SU-DHL-6 (cell line): Measurements from ENCODE around the gene TTI1.

Source experiments
- H2AFZ ChIP-seq: fragments of 200-600 bp; sonication (generic); 2 replicates; pipeline ENCODE4 v1.6.1; 2014; ENCODE audit warnings: low read depth, mild to moderate bottlenecking, moderate library complexity, mixed read lengths, antibody characterized with exemption, low read length; ENCODE audit not compliant: severe bottlenecking
- H3F3A ChIP-seq: fragments of 200-600 bp; shearing (Covaris generic); 2 replicates; pipeline ENCODE4 v1.6.0; 2016; ENCODE audit warnings: antibody characterized with exemption, mild to moderate bottlenecking; ENCODE audit not compliant: insufficient read depth
- H3K27ac ChIP-seq: fragments of 200-600 bp; sonication (generic); 2 replicates; pipeline ENCODE4 v1.5.1; 2016; ENCODE audit warnings: low read depth, mild to moderate bottlenecking, low read length, moderate library complexity, mixed read lengths
- H3K27me3 ChIP-seq: fragments of 200-600 bp; sonication (generic), shearing (Covaris generic); 2 replicates; pipeline ENCODE4 v1.6.0; 2014; ENCODE audit warnings: mild to moderate bottlenecking, low read length
- H3K36me3 ChIP-seq: fragments of 200-600 bp; sonication (generic); 2 replicates; pipeline ENCODE4 v1.6.1; 2014; ENCODE audit warnings: mild to moderate bottlenecking, low read length, mixed read lengths
- H3K4me2 ChIP-seq: fragments of 300-600, 200-600 bp; shearing (Covaris generic), sonication (generic); 2 replicates; pipeline ENCODE4 v1.6.0; 2014; ENCODE audit warnings: low read length, low read depth, mild to moderate bottlenecking; ENCODE audit not compliant: poor library complexity, severe bottlenecking
- H3K4me3 ChIP-seq: fragments of 200-600 bp; sonication (generic); 2 replicates; pipeline ENCODE4 v1.5.1; 2014; ENCODE audit warnings: antibody characterized with exemption, low read length, mild to moderate bottlenecking, mixed read lengths; ENCODE audit not compliant: insufficient read depth, poor library complexity, severe bottlenecking
- H3K79me2 ChIP-seq: fragments of 200-600 bp; sonication (generic); 2 replicates; pipeline ENCODE4 v1.6.1; 2014; ENCODE audit warnings: mild to moderate bottlenecking, low read length, moderate library complexity; ENCODE audit not compliant: insufficient read depth
- H3K9ac ChIP-seq: fragments of 200-600 bp; sonication (generic); 2 replicates; pipeline ENCODE4 v1.7.0; 2014; ENCODE audit warnings: mild to moderate bottlenecking, low read length
- H3K9me2 ChIP-seq: fragments of 200-600 bp; sonication (generic); replicated peaks from 2 replicates; pipeline ENCODE4 v1.6.1; 2014; ENCODE audit warnings: low read length; ENCODE audit not compliant: insufficient read depth
- H3K9me3 ChIP-seq: fragments of 200-600 bp; sonication (generic); 2 replicates; pipeline ENCODE4 v1.6.1; 2014; ENCODE audit warnings: low read length, mixed read lengths; ENCODE audit not compliant: insufficient read depth
- H4K20me1 ChIP-seq: fragments of 200-600 bp; sonication (generic); 2 replicates; pipeline ENCODE4 v1.6.1; 2014; ENCODE audit warnings: low read depth, mild to moderate bottlenecking, antibody characterized with exemption, low read length, moderate library complexity, mixed read lengths
- CTCF ChIP-seq: fragments of 200-600 bp; sonication (generic); IDR thresholded peaks from one replicate; pipeline ENCODE4 v1.5.1; 2017; ENCODE audit warnings: antibody characterized with exemption, mild to moderate bottlenecking, low read length, moderate library complexity; ENCODE audit not compliant: insufficient read depth, poor library complexity, severe bottlenecking
- EZH2phosphoT487 ChIP-seq: fragments of 200-600 bp; sonication (generic), shearing (Covaris generic); conservative IDR thresholded peaks from 2 replicates; pipeline ENCODE4 v1.6.1; 2018; ENCODE audit warnings: mild to moderate bottlenecking, antibody characterized with exemption, low read length, moderate library complexity, mixed read lengths

The TTI1 gene

GRCh38 chr20:38034961-38035360, 1.7 kb upstream of the TTI1 start:
- Histone ChIP-seq H2AFZ (no peak overlapping the region), H3K4me2 (peak overlapping the region; percentile 92), H3K27me3 (no peaks in the 10 kb centered on the region), H3K9me3 (no peaks in the 10 kb centered on the region), H3K27ac (no peak overlapping the region), H3K9ac (peak overlapping the region; percentile 99), H4K20me1 (peaks cover 4% of the 10 kb centered on the region; the same call in 1 of the 2 replicates), H3K9me2 (no peaks in the 10 kb centered on the region), H3K36me3 (peaks cover under 1% of the 10 kb centered on the region; the same call in 1 of the 2 replicates), H3K79me2 (peaks cover 96% of the 10 kb centered on the region), H3K4me3 (peak overlapping the region; percentile 95), H3F3A (peaks cover 1% of the 10 kb centered on the region; the same call in 1 of the 2 replicates)
- TF ChIP-seq EZH2phosphoT487 = no peak
- TF ChIP-seq CTCF = no peak

GRCh38 chr20:38034108-38034649, 923 bp upstream of the TTI1 start:
- H3K36me3 ChIP-seq = no peaks in the 10 kb centered on the region
- peak overlapping the region; percentile 92 for H3K4me2 ChIP-seq
- no peaks in the 10 kb centered on the region for H3K9me2 ChIP-seq
- H3K27me3 ChIP-seq = no peaks in the 10 kb centered on the region
- H4K20me1 ChIP-seq = peaks cover 3% of the 10 kb centered on the region; the same call in 1 of the 2 replicates
- H3K4me3 ChIP-seq = peak overlapping the region; percentile 95
- no peaks in the 10 kb centered on the region for H3F3A ChIP-seq
- H3K27ac ChIP-seq = peak overlapping the region; percentile 65
- peaks cover 96% of the 10 kb centered on the region for H3K79me2 ChIP-seq
- H2AFZ ChIP-seq = peak overlapping the region; percentile 88
- H3K9me3 ChIP-seq = no peaks in the 10 kb centered on the region
- TF ChIP-seq CTCF (no peak), EZH2phosphoT487 (no peak)
- H3K9ac ChIP-seq = peak overlapping the region; percentile 99

- Histone ChIP-seq H3K4me3 (peak overlapping the region; percentile 95), H3K36me3 (no peaks in the 10 kb centered on the region), H3K27ac (peak overlapping the region; percentile 65), H3K79me2 (peaks cover 96% of the 10 kb centered on the region), H2AFZ (peak overlapping the region; percentile 88), H3K9me3 (no peaks in the 10 kb centered on the region), H3K9ac (peak overlapping the region; percentile 99), H3K27me3 (no peaks in the 10 kb centered on the region), H3K4me2 (peak overlapping the region; percentile 92), H4K20me1 (no peaks in the 10 kb centered on the region; the same call in 1 of the 2 replicates), H3F3A (no peaks in the 10 kb centered on the region), H3K9me2 (no peaks in the 10 kb centered on the region)
- no peak for TF ChIP-seq CTCF
Measured at GRCh38 chr20:38032585-38033329, 499 bp downstream of the TTI1 start.
